DOHH2 (cell line): ENCODE data around the gene ROR2.

Experiments used
- EZH2phosphoT487 ChIP-seq: fragments of 200-600 bp; sonication (generic); IDR thresholded peaks from 2 replicates; pipeline ENCODE4 v1.6.1; 2017; ENCODE audit warnings: borderline replicate concordance, mild to moderate bottlenecking, antibody characterized with exemption, low read length, moderate library complexity, mixed read lengths
- TF ChIP-seq, protein P1 (sequence below): fragments of 200-600 bp; sonication (generic); IDR thresholded peaks from one replicate; pipeline ENCODE4 v1.5.1; 2014; ENCODE audit warnings: antibody characterized with exemption, mild to moderate bottlenecking, low read depth, low read length; ENCODE audit not compliant: poor library complexity, severe bottlenecking

DNA sequence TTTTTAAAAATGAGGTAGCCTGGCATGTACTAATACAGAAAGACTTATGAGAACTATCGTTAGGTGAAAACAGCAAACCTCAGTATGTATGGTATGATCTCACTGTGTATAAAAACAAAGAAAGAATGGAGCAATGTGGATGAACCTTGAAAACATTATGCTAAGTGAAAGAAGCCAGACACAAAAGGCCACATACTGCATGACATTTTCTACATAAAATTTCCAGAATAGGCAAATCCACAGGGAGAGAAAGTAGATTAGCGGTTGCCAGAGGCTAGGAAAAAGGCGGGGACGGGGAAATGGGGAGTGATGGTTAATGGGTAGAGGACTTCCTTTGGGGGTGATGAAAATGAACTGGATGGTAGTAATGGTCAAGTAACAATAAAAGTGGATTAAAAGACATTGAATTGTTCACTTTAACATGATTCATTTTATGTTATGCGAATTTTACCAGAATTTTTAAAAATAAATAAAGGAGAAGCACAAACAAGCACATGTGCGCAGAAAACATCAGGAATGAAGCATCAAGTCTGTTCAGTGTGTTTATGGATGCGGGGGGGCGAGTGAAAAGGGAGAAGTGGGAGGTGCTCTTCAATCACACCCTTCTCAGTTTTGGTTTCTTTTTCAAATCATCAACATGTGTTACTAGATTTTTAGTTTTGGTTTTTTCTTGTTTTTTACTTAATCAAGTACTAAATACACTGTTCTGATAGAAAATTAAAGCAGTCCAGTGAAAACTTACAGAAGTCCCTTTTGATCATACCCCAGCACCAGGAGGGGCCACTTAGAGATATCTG is 16.3 kb downstream of the ROR2 start:
- TF ChIP-seq, protein P1, sequence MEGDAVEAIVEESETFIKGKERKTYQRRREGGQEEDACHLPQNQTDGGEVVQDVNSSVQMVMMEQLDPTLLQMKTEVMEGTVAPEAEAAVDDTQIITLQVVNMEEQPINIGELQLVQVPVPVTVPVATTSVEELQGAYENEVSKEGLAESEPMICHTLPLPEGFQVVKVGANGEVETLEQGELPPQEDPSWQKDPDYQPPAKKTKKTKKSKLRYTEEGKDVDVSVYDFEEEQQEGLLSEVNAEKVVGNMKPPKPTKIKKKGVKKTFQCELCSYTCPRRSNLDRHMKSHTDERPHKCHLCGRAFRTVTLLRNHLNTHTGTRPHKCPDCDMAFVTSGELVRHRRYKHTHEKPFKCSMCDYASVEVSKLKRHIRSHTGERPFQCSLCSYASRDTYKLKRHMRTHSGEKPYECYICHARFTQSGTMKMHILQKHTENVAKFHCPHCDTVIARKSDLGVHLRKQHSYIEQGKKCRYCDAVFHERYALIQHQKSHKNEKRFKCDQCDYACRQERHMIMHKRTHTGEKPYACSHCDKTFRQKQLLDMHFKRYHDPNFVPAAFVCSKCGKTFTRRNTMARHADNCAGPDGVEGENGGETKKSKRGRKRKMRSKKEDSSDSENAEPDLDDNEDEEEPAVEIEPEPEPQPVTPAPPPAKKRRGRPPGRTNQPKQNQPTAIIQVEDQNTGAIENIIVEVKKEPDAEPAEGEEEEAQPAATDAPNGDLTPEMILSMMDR = no peak
- TF ChIP-seq EZH2phosphoT487 = no peak
